PC-3 (cell line): ENCODE measurements around the gene MYH8. TPM values are rescaled to one million over a fixed set of nuclear protein-coding genes. Genes with fewer than 3 reads are reported as not detected.

Experiments used
- ATAC-seq: fragments of 200-7000 bp; cut with Tn5 transposase; 2 replicates; pipeline ENCODE4 v1.9.1; 2020; ENCODE audit warnings: mild to moderate bottlenecking, moderate library complexity
- BruUV-seq: library from RNA; stranded (reverse); fragments of 400-500 nt; replicated peaks from 2 replicates; lab custom pipeline; 2021; lab: Mats Ljungman, UMichigan
- CTCF ChIA-PET: fragments of 300-600 bp; sonication (Branson Sonifier 250); formaldehyde crosslinking; loops from one replicate; lab custom pipeline; 2022; ENCODE audit warnings: antibody characterized with exemption; lab: Charles Lee
- POLR2A ChIA-PET: fragments of 300-600 bp; sonication (Branson Sonifier 250); formaldehyde crosslinking; loops from one replicate; lab custom pipeline; 2022; ENCODE audit warnings: antibody characterized with exemption; ENCODE audit not compliant: unreplicated experiment; lab: Charles Lee
- DNase-seq: peaks from one replicate; pipeline ENCODE4 v3.0.0-alpha.2; 2015
- H2AFZ ChIP-seq: fragments of 300-600 bp; sonication (generic); 2 replicates; pipeline ENCODE4 v1.6.0; 2016; ENCODE audit warnings: antibody characterized with exemption, low read length
- H3F3A ChIP-seq: fragments of 300-600 bp; sonication (generic); one replicate; pipeline ENCODE4 v1.6.0; 2017; ENCODE audit warnings: antibody characterized with exemption, low read length, control low read depth, mild to moderate bottlenecking; ENCODE audit not compliant: unreplicated experiment
- H3K27ac ChIP-seq: fragments of 300-600 bp; sonication (generic); 2 replicates; pipeline ENCODE4 v1.5.1; 2016; ENCODE audit warnings: mild to moderate bottlenecking, low read length
- H3K27me3 ChIP-seq: fragments of 300-600 bp; sonication (generic); 2 replicates; pipeline ENCODE4 v1.6.1; 2016; ENCODE audit warnings: low read length, mixed read lengths
- H3K36me3 ChIP-seq: fragments of 300-600 bp; sonication (generic); 2 replicates; pipeline ENCODE4 v1.6.1; 2016; ENCODE audit warnings: low read depth, mixed run types, low read length, mixed read lengths
- H3K4me1 ChIP-seq: fragments of 300-600 bp; sonication (generic); 2 replicates; pipeline ENCODE4 v1.5.1; 2016; ENCODE audit warnings: low read length; ENCODE audit not compliant: insufficient read depth
- H3K4me2 ChIP-seq: fragments of 300-600 bp; sonication (generic); 2 replicates; pipeline ENCODE4 v1.6.0; 2016; ENCODE audit warnings: low read length
- H3K4me3 ChIP-seq: fragments of 300-600 bp; sonication (generic); 2 replicates; pipeline ENCODE4 v1.5.1; 2016; ENCODE audit warnings: mild to moderate bottlenecking, low read length, mixed read lengths
- H3K79me2 ChIP-seq: fragments of 300-600 bp; sonication (generic); 2 replicates; pipeline ENCODE4 v1.6.1; 2017; ENCODE audit warnings: low read length, mixed read lengths
- H3K9ac ChIP-seq: fragments of 300-600 bp; sonication (generic); 2 replicates; pipeline ENCODE4 v1.6.0; 2016; ENCODE audit warnings: mild to moderate bottlenecking, low read length
- H3K9me2 ChIP-seq: fragments of 300-600 bp; sonication (generic); replicated peaks from 2 replicates; pipeline ENCODE4 v1.6.1; 2016; ENCODE audit warnings: mixed run types, low read length, mixed read lengths
- H3K9me3 ChIP-seq: fragments of 300-600 bp; sonication (generic); 2 replicates; pipeline ENCODE4 v1.6.1; 2016; ENCODE audit warnings: low read length, mixed read lengths
- H4K20me1 ChIP-seq: fragments of 300-600 bp; sonication (generic); 2 replicates; pipeline ENCODE4 v1.6.1; 2016; ENCODE audit warnings: low read length, mixed read lengths
- CTCF ChIP-seq: fragments of 300-600 bp; sonication (generic); conservative IDR thresholded peaks from 2 replicates; pipeline ENCODE4 v1.5.1; 2017; ENCODE audit warnings: antibody characterized with exemption, low read depth, mild to moderate bottlenecking, low read length
- EZH2 ChIP-seq: fragments of 300-600 bp; sonication (generic); IDR thresholded peaks from one replicate; pipeline ENCODE4 v1.6.1; 2017; ENCODE audit warnings: antibody characterized with exemption, mild to moderate bottlenecking, low read length; ENCODE audit not compliant: unreplicated experiment
- EZH2phosphoT487 ChIP-seq: fragments of 300-600 bp; sonication (generic); IDR thresholded peaks from 2 replicates; pipeline ENCODE4 v1.6.1; 2018; ENCODE audit warnings: mild to moderate bottlenecking, antibody characterized with exemption, low read length, borderline replicate concordance
- intact Hi-C: fragments of 100-400 bp; cut with micrococcal nuclease; formaldehyde crosslinking; loops from 2 replicates; pipeline ENCODE4 v1.9.0; 2023
- total RNA-seq: library from RNA; depleted of rRNA; stranded (reverse); fragments of >200 nt; gene quantifications from 2 replicates; pipeline ENCODE4 v1.2.3, GENCODE V29; 2014

MYH8 gene
- total RNA-seq, 1 experiment from 2014 or later = not detected

GRCh38 chr17:10403589-10403988 lies 18.2 kb downstream of the MYH8 start:
- ATAC-seq = no peak
- Histone ChIP-seq H3K9me3 (no peaks in the 10 kb centered on the region), H3F3A (no peaks in the 10 kb centered on the region), H2AFZ (no peak overlapping the region), H3K36me3 (no peaks in the 10 kb centered on the region), H3K79me2 (no peaks in the 10 kb centered on the region), H3K27me3 (peaks cover 14% of the 10 kb centered on the region; the same call in 1 of the 2 replicates), H3K27ac (no peak overlapping the region), H4K20me1 (no peaks in the 10 kb centered on the region), H3K9ac (no peak overlapping the region), H3K4me1 (no peaks in the 10 kb centered on the region), H3K4me3 (no peak overlapping the region), H3K9me2 (no peaks in the 10 kb centered on the region), H3K4me2 (no peak overlapping the region)
- intact Hi-C loops = no loop called here
- TF ChIP-seq CTCF (no peak), EZH2phosphoT487 (no peak)
- no TSS peak for BruUV-seq
- DNase-seq = no peak
- POLR2A ChIA-PET = no interaction called here
- CTCF ChIA-PET = no interaction called here

GRCh38 chr17:10398352-10398751 lies 23.4 kb downstream of the MYH8 start:
- Histone ChIP-seq H3K27ac (no peak overlapping the region), H3K4me2 (no peak overlapping the region), H3K9me2 (no peaks in the 10 kb centered on the region), H3K4me1 (no peaks in the 10 kb centered on the region), H3K79me2 (no peaks in the 10 kb centered on the region), H4K20me1 (no peaks in the 10 kb centered on the region), H3K27me3 (peaks cover 8% of the 10 kb centered on the region; the same call in 1 of the 2 replicates), H3K36me3 (no peaks in the 10 kb centered on the region), H2AFZ (no peak overlapping the region), H3K9ac (no peak overlapping the region), H3F3A (no peaks in the 10 kb centered on the region), H3K9me3 (no peaks in the 10 kb centered on the region), H3K4me3 (no peak overlapping the region)
- TF ChIP-seq EZH2 = no peak
- no peak for TF ChIP-seq CTCF
- TF ChIP-seq EZH2phosphoT487 = no peak
- intact Hi-C loops = no loop called here
- ATAC-seq = no peak
- ChIA-PET POLR2A (no interaction called here), CTCF (no interaction called here)
- BruUV-seq = no TSS peak
- DNase-seq = no peak

- H3K4me3 ChIP-seq = no peak overlapping the region
- no peaks in the 10 kb centered on the region for H4K20me1 ChIP-seq
- H3K79me2 ChIP-seq = no peaks in the 10 kb centered on the region
- peaks cover 16% of the 10 kb centered on the region; the same call in 1 of the 2 replicates for H3K27me3 ChIP-seq
- ATAC-seq = no peak
- BruUV-seq = no TSS peak
- intact Hi-C loops = no loop called here
- H3K9me3 ChIP-seq = no peaks in the 10 kb centered on the region
- H3K36me3 ChIP-seq = no peaks in the 10 kb centered on the region
- ChIA-PET CTCF (no interaction called here), POLR2A (no interaction called here)
- DNase-seq = no peak
- H3K9ac ChIP-seq = no peak overlapping the region
- H3K27ac ChIP-seq = no peak overlapping the region
- H3K4me2 ChIP-seq = no peak overlapping the region
- TF ChIP-seq EZH2phosphoT487 (no peak), EZH2 (no peak), CTCF (no peak)
- no peaks in the 10 kb centered on the region for H3K9me2 ChIP-seq
- no peaks in the 10 kb centered on the region for H3K4me1 ChIP-seq
- H2AFZ ChIP-seq = no peak overlapping the region
- H3F3A ChIP-seq = no peaks in the 10 kb centered on the region
Measured at GRCh38 chr17:10396524-10397163, 25.1 kb downstream of the MYH8 start.
